Measurements from ENCODE around the gene PLA2G4A.

DNA sequence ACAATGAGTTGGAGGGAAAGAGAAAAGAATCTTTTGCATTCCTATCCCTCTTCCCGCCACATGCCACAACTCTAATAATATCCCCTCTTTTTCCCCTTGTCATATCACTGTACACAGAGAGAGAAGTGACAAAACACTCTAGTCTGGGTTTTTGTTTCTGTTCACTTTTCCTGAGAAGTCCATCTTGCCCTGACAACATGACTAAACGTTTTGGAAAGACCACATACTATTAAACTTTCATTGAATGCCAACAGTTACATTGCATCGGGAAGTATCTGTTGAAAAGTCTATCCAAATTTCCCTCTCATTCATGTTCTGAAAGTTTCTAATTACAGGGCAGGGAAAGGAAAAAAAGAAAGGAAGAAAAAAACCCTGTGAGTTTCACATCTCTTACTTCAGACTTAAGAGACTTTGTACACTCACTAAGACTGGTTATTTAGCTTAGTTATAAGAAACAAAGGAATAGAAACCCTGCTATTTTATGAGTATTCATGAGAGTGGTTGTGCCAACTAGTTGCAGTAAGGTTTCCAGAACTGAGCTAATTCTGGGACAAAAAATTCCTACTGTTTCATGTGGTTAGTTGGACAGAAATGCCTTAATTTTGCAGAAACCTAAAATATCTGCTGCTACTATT is 16.9 kb downstream of the PLA2G4A start:
- TF ChIP-seq, protein P1, sequence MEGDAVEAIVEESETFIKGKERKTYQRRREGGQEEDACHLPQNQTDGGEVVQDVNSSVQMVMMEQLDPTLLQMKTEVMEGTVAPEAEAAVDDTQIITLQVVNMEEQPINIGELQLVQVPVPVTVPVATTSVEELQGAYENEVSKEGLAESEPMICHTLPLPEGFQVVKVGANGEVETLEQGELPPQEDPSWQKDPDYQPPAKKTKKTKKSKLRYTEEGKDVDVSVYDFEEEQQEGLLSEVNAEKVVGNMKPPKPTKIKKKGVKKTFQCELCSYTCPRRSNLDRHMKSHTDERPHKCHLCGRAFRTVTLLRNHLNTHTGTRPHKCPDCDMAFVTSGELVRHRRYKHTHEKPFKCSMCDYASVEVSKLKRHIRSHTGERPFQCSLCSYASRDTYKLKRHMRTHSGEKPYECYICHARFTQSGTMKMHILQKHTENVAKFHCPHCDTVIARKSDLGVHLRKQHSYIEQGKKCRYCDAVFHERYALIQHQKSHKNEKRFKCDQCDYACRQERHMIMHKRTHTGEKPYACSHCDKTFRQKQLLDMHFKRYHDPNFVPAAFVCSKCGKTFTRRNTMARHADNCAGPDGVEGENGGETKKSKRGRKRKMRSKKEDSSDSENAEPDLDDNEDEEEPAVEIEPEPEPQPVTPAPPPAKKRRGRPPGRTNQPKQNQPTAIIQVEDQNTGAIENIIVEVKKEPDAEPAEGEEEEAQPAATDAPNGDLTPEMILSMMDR (IDR thresholded peaks at IDR 0.05; ENCODE audit: insufficient read depth, low read length), result no peak
- TF ChIP-seq POLR2AphosphoS5 (IDR thresholded peaks at IDR 0.05; ENCODE audit: low read depth), result no peak
